HEK293T (cell line): ENCODE results near the gene TLR5.
"Not testable (repeated sequence)": the region's sequence is repeated elsewhere in the genome, so short reads cannot be mapped to it uniquely, and the experiment has no call there.

Experiments used
- CTCF ChIA-PET: fragments of 350-600 bp; formaldehyde crosslinking; extraction: SDS; loops from one replicate; lab custom pipeline; 2021; ENCODE audit warnings: antibody characterized with exemption, inconsistent platforms; lab: Yijun Ruan, JAX
- POLR2A ChIA-PET: fragments of 350-600 bp; formaldehyde crosslinking; extraction: SDS; loops from one replicate; lab custom pipeline; 2020; ENCODE audit warnings: antibody characterized with exemption, inconsistent platforms; lab: Yijun Ruan, JAX
- DNase-seq: peaks from one replicate; pipeline ENCODE4 v3.0.0; 2012; ENCODE audit warnings: mixed read lengths; ENCODE audit errors: extremely low spot score
- ARNT ChIP-seq: fragments of 450-650 bp; IDR thresholded peaks from 2 replicates; pipeline ENCODE4 v1.6.1; 2017; ENCODE audit warnings: mild to moderate bottlenecking
- BHLHE40 ChIP-seq: fragments of 450-650 bp; IDR thresholded peaks from 2 replicates; pipeline ENCODE4 v1.6.1; 2016; ENCODE audit warnings: mild to moderate bottlenecking, moderate library complexity, borderline replicate concordance
- CTBP1 ChIP-seq: fragments of 450-650 bp; IDR thresholded peaks from 2 replicates; pipeline ENCODE4 v1.6.1; 2016; ENCODE audit warnings: borderline replicate concordance
- ELF4 ChIP-seq: fragments of 450-650 bp; IDR thresholded peaks from 2 replicates; pipeline ENCODE4 v1.6.1; 2017; ENCODE audit warnings: antibody characterized with exemption
- FOXA1 ChIP-seq: fragments of 450-650 bp; IDR thresholded peaks from 2 replicates; pipeline ENCODE4 v1.6.1; 2016; ENCODE audit warnings: mild to moderate bottlenecking
- FOXK2 ChIP-seq: fragments of 450-650 bp; IDR thresholded peaks from 2 replicates; pipeline ENCODE4 v1.6.1; 2016; ENCODE audit warnings: mild to moderate bottlenecking
- FOXM1 ChIP-seq: fragments of 450-650 bp; IDR thresholded peaks from 2 replicates; pipeline ENCODE4 v1.6.1; 2017; ENCODE audit warnings: mild to moderate bottlenecking, borderline replicate concordance
- HDGF ChIP-seq: fragments of 450-650 bp; IDR thresholded peaks from 2 replicates; pipeline ENCODE4 v1.6.1; 2017; ENCODE audit warnings: antibody characterized with exemption, borderline replicate concordance
- L3MBTL2 ChIP-seq: fragments of 450-650 bp; conservative IDR thresholded peaks from 2 replicates; pipeline ENCODE4 v1.6.1; 2016; ENCODE audit warnings: mild to moderate bottlenecking
- LEF1 ChIP-seq: fragments of 450-650 bp; IDR thresholded peaks from 2 replicates; pipeline ENCODE4 v1.6.1; 2017; ENCODE audit warnings: mild to moderate bottlenecking, borderline replicate concordance
- NFRKB ChIP-seq: fragments of 450-650 bp; IDR thresholded peaks from 2 replicates; pipeline ENCODE4 v1.6.1; 2016; ENCODE audit warnings: mild to moderate bottlenecking, moderate library complexity
- SP1 ChIP-seq: fragments of 450-650 bp; IDR thresholded peaks from 2 replicates; pipeline ENCODE4 v1.6.1; 2017
- SUZ12 ChIP-seq: fragments of 450-650 bp; IDR thresholded peaks from 2 replicates; pipeline ENCODE4 v1.6.1; 2016; ENCODE audit warnings: mild to moderate bottlenecking
- TARDBP ChIP-seq: fragments of 450-650 bp; IDR thresholded peaks from 2 replicates; pipeline ENCODE4 v1.6.1; 2016
- ZNF384 ChIP-seq: fragments of 450-650 bp; IDR thresholded peaks from 2 replicates; pipeline ENCODE4 v1.6.1; 2016
- TF ChIP-seq, protein P1 (sequence below): fragments of 450-650 bp; IDR thresholded peaks from 2 replicates; pipeline ENCODE4 v1.6.1; 2016

Gene TLR5

DNA sequence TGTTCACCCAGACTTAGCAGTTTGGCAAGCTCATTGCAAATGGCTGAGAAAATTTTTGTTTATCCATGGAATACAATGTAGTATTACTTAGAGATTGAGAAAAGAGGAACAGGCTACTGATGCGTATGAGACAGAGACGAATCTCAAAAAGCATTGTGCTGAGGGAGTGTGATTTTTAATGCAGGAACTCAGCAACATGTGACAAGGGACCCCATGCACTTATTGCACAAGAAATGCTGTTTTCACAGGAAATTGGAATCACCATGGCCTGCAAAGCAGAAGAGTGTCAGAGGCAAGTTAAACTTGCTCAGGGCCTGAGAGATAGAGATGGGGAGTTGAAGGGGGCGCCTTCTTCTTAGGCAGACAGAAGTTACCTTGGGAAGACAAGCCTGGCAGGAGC is 32.6 kb upstream of the TLR5 start:
- TF ChIP-seq FOXA1 (no peak), ZNF384 (no peak), BHLHE40 (no peak), ARNT (no peak), ELF4 (no peak), L3MBTL2 (no peak), CTBP1 (no peak)
- TF ChIP-seq, protein P1, sequence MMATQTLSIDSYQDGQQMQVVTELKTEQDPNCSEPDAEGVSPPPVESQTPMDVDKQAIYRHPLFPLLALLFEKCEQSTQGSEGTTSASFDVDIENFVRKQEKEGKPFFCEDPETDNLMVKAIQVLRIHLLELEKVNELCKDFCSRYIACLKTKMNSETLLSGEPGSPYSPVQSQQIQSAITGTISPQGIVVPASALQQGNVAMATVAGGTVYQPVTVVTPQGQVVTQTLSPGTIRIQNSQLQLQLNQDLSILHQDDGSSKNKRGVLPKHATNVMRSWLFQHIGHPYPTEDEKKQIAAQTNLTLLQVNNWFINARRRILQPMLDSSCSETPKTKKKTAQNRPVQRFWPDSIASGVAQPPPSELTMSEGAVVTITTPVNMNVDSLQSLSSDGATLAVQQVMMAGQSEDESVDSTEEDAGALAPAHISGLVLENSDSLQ: no peak
- ChIA-PET CTCF (interaction anchor here (1.4 to 1.9 kb wide), 3 partner anchors 42 to 508 kb away, joined by 4 to 7 read pairs (median 4); no protein-coding TSS in a partner anchor), POLR2A (interaction anchor here (0.9 kb wide), 1 partner anchor 28 kb away, joined by 3 read pairs; no protein-coding TSS in a partner anchor)
- DNase-seq: no peak

DNA sequence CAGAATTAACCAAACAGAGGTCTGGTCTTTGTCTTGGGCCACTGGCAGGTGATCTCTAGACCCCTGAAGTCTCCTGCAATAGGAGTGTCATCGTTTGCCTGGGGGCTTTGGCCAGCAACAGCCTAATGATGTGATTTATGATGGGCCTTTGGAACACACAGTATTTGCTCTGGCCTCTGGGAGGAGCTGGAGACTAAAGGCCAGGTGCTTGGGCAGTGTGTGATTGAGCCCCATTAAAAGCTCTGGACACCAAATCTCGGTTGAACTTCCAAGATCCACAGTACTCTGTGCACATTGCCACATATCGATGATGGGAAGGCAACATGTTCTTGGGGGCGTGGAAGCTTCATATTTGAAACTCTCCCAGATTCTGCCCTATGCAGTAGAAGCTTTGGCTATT is 32.0 kb upstream of the TLR5 start:
- TF ChIP-seq ZNF384 (no peak), NFRKB (no peak), BHLHE40 (no peak), TARDBP (no peak)
- TF ChIP-seq, protein P1: peak; percentile 75
- peak; percentile 26 for DNase-seq
- ChIA-PET POLR2A (interaction anchor here (0.9 kb wide), 1 partner anchor 29 kb away, joined by 3 read pairs; no protein-coding TSS in a partner anchor), CTCF (interaction anchor here (1.4 to 1.9 kb wide), 3 partner anchors 41 to 509 kb away, joined by 4 to 7 read pairs (median 4); no protein-coding TSS in a partner anchor)

GRCh38 chr1:223169458-223169857 is 26.4 kb upstream of the TLR5 start:
- DNase-seq, CTCF ChIA-PET, POLR2A ChIA-PET: not testable (repeated sequence)

DNA sequence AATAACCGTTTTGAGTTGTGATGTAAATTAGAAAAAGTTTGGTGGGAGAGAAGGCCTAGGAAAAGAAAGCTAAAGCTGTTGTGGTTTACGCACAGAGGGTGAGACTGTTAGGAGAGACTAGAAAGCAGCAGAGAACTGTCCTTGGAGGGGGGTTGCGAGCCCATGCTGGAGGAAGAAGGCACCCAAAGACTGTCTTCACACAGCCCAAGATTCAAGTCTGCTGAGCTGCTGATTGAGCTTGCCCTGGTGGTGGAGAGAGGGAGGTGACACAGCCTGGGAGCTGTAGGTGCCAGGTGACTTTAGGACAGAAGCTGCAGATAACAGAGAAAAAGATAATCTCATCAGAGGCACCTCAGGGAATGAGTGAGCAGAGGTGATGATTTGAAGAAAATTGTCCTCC is 18.3 kb upstream of the TLR5 start:
- POLR2A ChIA-PET: interaction anchor here (1.0 kb wide), 1 partner anchor 18 kb away, joined by 6 read pairs; the partner anchor contains the start of gene TLR5
- CTCF ChIA-PET: interaction anchor here (0.6 to 2.5 kb wide), 2 partner anchors 11 to 509 kb away, joined by 3 to 6 read pairs; no protein-coding TSS in a partner anchor
- no peak for TF ChIP-seq SUZ12
- no peak for TF ChIP-seq ZNF384
- no peak for TF ChIP-seq TARDBP
- TF ChIP-seq FOXM1: no peak
- TF ChIP-seq L3MBTL2: no peak
- TF ChIP-seq ELF4: no peak
- TF ChIP-seq FOXK2: no peak
- TF ChIP-seq SP1: no peak
- TF ChIP-seq HDGF: no peak
- TF ChIP-seq, protein P1: no peak
- TF ChIP-seq LEF1: no peak
- no peak for TF ChIP-seq FOXA1
- TF ChIP-seq NFRKB: no peak

GRCh38 chr1:223156343-223156742 is 13.3 kb upstream of the TLR5 start:
- ChIA-PET POLR2A (interaction anchor here (2.4 kb wide), 1 partner anchor 13 kb away, joined by 6 read pairs; the partner anchor contains the start of gene TLR5), CTCF (no interaction called here)

More for the DNA sequence above, 18.3 kb upstream of the TLR5 start:
- peak; percentile 31 for DNase-seq

DNA sequence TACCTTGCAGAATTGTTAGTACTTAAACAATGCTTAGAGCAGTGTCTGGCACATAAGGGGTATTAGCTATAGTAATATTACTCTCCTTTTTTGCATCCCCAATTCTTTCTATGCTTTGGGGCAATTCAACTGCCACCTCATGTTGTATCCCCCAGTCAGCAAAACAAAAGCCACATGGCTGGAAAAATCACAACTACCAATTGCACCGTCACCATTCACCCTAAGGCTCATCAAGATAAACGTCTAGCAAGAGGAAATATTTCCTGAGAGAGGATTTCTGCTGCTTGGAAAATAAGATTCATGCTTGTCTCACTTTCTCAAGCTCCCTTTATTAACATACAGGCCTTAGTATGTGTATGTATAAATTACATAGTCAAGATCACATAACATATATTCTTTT is 12.1 kb upstream of the TLR5 start:
- TF ChIP-seq NFRKB (no peak), FOXK2 (no peak), CTBP1 (no peak), SP1 (no peak), HDGF (no peak), FOXA1 (no peak), BHLHE40 (no peak), SUZ12 (no peak), FOXM1 (no peak), ARNT (no peak), TARDBP (no peak), LEF1 (no peak), ELF4 (no peak), L3MBTL2 (no peak), ZNF384 (no peak)
- TF ChIP-seq, protein P1: no peak
- ChIA-PET CTCF (no interaction called here), POLR2A (interaction anchor here (2.4 kb wide), 1 partner anchor 12 kb away, joined by 6 read pairs; the partner anchor contains the start of gene TLR5)
- no peak for DNase-seq

More at GRCh38 chr1:223156343-223156742, 13.3 kb upstream of the TLR5 start:
- no peak for DNase-seq
- no peak for TF ChIP-seq LEF1
- no peak for TF ChIP-seq FOXA1
- no peak for TF ChIP-seq ELF4
- TF ChIP-seq, protein P1: no peak
- TF ChIP-seq BHLHE40: no peak
- no peak for TF ChIP-seq SP1
- no peak for TF ChIP-seq CTBP1
- no peak for TF ChIP-seq NFRKB
- no peak for TF ChIP-seq ZNF384
- no peak for TF ChIP-seq TARDBP
- no peak for TF ChIP-seq HDGF
